ENCODE data around the gene DRD1. TPM values are rescaled to one million over a fixed set of nuclear protein-coding genes. Genes with fewer than 3 reads are reported as not detected.
"Not testable (repeated sequence)": the region's sequence is repeated elsewhere in the genome, so short reads cannot be mapped to it uniquely, and the experiment has no call there.

Gene DRD1
- total RNA-seq, 1 experiment from 2014 or later = 0.54 TPM

DNA sequence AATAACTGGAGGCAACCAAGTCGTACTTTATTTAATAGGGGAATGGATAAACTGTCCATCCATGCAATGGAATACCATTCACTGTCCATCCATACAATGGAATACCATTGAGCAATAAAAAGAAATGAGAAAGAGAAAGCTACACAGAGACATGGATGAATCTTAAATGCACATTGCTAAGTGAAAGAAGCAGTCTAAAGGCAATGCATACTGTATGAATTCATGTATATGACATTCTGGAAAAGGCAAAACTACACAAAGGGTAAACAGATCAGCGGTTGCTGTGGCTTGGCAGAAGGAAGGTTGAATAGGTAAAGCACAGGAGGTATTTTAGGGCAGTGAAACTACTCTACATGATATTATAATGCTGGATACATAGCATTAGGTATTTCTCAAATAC lies 16.2 kb downstream of the DRD1 start:
- CTCF ChIA-PET = no interaction called here
- no TSS peak for BruUV-seq (replicated peaks)
- DNase-seq (ENCODE audit: low read depth, low spot score) (no peak), ATAC-seq (no peak)
- Histone ChIP-seq H3K4me1 (ENCODE audit: control insufficient read depth in 1 of 2, insufficient read depth in 2 of 2, low read length in 2 of 2) (no peaks in the 10 kb centered on the region), H3K4me3 (replicated peaks in 1 of 2; ENCODE audit: low read depth in 1 of 2, low read length in 2 of 2) (no peak overlapping the region), H3K9me2 (ENCODE audit: insufficient read depth) (no peaks in the 10 kb centered on the region), H3K27ac (ENCODE audit: low read depth, low read length) (no peak overlapping the region), H4K20me1 (ENCODE audit: insufficient read depth) (no peaks in the 10 kb centered on the region), H3K27me3 (ENCODE audit: insufficient read depth, low read length) (no peaks in the 10 kb centered on the region), H3K36me3 (ENCODE audit: control insufficient read depth in 1 of 2, insufficient read depth in 2 of 2, low read length in 2 of 2) (no peaks in the 10 kb centered on the region), H2AFZ (ENCODE audit: low read depth, low read length, poor library complexity, severe bottlenecking) (no peak overlapping the region), H3K4me2 (ENCODE audit: low read length) (no peak overlapping the region), H3K9ac (ENCODE audit: low read length) (no peak overlapping the region), H3K9me3 (ENCODE audit: control insufficient read depth in 1 of 2, insufficient read depth in 1 of 2, low read depth in 1 of 2, low read length in 2 of 2) (no peaks in the 10 kb centered on the region), H3K79me2 (ENCODE audit: insufficient read depth, low read length) (no peaks in the 10 kb centered on the region)
- POLR2A ChIA-PET = no interaction called here
- TF ChIP-seq EZH2phosphoT487 (IDR thresholded peaks at IDR 0.05; ENCODE audit: borderline replicate concordance) = no peak
- TF ChIP-seq SIN3A (IDR thresholded peaks at IDR 0.05; ENCODE audit: low read depth) = no peak
- TF ChIP-seq, protein P1, sequence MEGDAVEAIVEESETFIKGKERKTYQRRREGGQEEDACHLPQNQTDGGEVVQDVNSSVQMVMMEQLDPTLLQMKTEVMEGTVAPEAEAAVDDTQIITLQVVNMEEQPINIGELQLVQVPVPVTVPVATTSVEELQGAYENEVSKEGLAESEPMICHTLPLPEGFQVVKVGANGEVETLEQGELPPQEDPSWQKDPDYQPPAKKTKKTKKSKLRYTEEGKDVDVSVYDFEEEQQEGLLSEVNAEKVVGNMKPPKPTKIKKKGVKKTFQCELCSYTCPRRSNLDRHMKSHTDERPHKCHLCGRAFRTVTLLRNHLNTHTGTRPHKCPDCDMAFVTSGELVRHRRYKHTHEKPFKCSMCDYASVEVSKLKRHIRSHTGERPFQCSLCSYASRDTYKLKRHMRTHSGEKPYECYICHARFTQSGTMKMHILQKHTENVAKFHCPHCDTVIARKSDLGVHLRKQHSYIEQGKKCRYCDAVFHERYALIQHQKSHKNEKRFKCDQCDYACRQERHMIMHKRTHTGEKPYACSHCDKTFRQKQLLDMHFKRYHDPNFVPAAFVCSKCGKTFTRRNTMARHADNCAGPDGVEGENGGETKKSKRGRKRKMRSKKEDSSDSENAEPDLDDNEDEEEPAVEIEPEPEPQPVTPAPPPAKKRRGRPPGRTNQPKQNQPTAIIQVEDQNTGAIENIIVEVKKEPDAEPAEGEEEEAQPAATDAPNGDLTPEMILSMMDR (IDR thresholded peaks at IDR 0.05 in 2 of 3, conservative IDR thresholded peaks at IDR 0.05 in 1 of 3; ENCODE audit: borderline replicate concordance in 1 of 3, insufficient read depth in 1 of 3, low read depth in 2 of 3, low read length in 2 of 3) = no peak
- TF ChIP-seq, protein P2, sequence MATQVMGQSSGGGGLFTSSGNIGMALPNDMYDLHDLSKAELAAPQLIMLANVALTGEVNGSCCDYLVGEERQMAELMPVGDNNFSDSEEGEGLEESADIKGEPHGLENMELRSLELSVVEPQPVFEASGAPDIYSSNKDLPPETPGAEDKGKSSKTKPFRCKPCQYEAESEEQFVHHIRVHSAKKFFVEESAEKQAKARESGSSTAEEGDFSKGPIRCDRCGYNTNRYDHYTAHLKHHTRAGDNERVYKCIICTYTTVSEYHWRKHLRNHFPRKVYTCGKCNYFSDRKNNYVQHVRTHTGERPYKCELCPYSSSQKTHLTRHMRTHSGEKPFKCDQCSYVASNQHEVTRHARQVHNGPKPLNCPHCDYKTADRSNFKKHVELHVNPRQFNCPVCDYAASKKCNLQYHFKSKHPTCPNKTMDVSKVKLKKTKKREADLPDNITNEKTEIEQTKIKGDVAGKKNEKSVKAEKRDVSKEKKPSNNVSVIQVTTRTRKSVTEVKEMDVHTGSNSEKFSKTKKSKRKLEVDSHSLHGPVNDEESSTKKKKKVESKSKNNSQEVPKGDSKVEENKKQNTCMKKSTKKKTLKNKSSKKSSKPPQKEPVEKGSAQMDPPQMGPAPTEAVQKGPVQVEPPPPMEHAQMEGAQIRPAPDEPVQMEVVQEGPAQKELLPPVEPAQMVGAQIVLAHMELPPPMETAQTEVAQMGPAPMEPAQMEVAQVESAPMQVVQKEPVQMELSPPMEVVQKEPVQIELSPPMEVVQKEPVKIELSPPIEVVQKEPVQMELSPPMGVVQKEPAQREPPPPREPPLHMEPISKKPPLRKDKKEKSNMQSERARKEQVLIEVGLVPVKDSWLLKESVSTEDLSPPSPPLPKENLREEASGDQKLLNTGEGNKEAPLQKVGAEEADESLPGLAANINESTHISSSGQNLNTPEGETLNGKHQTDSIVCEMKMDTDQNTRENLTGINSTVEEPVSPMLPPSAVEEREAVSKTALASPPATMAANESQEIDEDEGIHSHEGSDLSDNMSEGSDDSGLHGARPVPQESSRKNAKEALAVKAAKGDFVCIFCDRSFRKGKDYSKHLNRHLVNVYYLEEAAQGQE (IDR thresholded peaks at IDR 0.05; ENCODE audit: low read depth) = no peak
- no peak for TF ChIP-seq CEBPB (IDR thresholded peaks at IDR 0.05; ENCODE audit: low read depth)
- TF ChIP-seq SRF (IDR thresholded peaks at IDR 0.05; ENCODE audit: low read depth) = no peak
- TF ChIP-seq TCF7L2 (IDR thresholded peaks at IDR 0.05; ENCODE audit: borderline replicate concordance, extremely low read depth, insufficient read depth, insufficient read length) = no peak
- intact Hi-C loops (cut with micrococcal nuclease) = no loop called here
- RAD21 ChIA-PET (ENCODE audit: low non-redundant PET in 1 of 2, low total read pairs in 2 of 2, uncharacterized antibody in 2 of 2, unreplicated experiment in 2 of 2) = no interaction called here

DNA sequence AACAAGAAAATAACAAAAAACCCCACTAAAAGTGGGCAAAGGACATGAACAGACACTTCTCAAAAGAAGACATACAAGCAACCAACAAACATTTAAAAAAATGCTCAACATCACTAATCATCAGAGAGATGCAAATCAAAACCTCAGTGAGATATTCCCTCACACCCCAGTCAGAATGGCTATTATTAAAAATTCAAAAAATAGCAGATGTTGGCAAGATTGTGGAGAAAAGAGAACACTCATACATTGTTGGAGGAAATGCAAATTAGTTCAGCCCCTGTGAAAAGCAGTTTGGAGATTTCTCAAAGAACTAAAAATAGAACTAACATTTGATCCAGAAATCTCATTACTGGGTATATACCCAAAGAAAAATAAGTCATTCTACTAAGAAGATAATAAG lies 19.4 kb downstream of the DRD1 start:
- H3K9me3 ChIP-seq (ENCODE audit: control insufficient read depth in 1 of 2, insufficient read depth in 1 of 2, low read depth in 1 of 2, low read length in 2 of 2); H3K79me2 ChIP-seq (ENCODE audit: insufficient read depth, low read length); H3K4me1 ChIP-seq (ENCODE audit: control insufficient read depth in 1 of 2, insufficient read depth in 2 of 2, low read length in 2 of 2); RAD21 ChIA-PET (ENCODE audit: low non-redundant PET in 1 of 2, low total read pairs in 2 of 2, uncharacterized antibody in 2 of 2, unreplicated experiment in 2 of 2); DNase-seq (ENCODE audit: low read depth, low spot score); BruUV-seq (replicated peaks); H3K27ac ChIP-seq (ENCODE audit: low read depth, low read length); H3K36me3 ChIP-seq (ENCODE audit: control insufficient read depth in 1 of 2, insufficient read depth in 2 of 2, low read length in 2 of 2); H3K4me3 ChIP-seq (replicated peaks in 1 of 2; ENCODE audit: low read depth in 1 of 2, low read length in 2 of 2); H2AFZ ChIP-seq (ENCODE audit: low read depth, low read length, poor library complexity, severe bottlenecking); H3K9ac ChIP-seq (ENCODE audit: low read length); H3K27me3 ChIP-seq (ENCODE audit: insufficient read depth, low read length); intact Hi-C loops (cut with micrococcal nuclease); H4K20me1 ChIP-seq (ENCODE audit: insufficient read depth); POLR2A ChIA-PET; CTCF ChIA-PET; H3K9me2 ChIP-seq (ENCODE audit: insufficient read depth); H3K4me2 ChIP-seq (ENCODE audit: low read length); ATAC-seq: not testable (repeated sequence)

All from HCT116 (cell line).